ENCODE measurements around the gene MED14.

Gene MED14

GRCh38 chrX:40623665-40624064 is 111.7 kb downstream of the MED14 start:
- no peak overlapping the region for H3K4me3 Mint-ChIP-seq
- peaks cover 3% of the 10 kb centered on the region for H3K9me3 Mint-ChIP-seq
- no peak overlapping the region for H3K27ac Mint-ChIP-seq
- peaks cover 9% of the 10 kb centered on the region for H3K27me3 Mint-ChIP-seq
- peaks cover 31% of the 10 kb centered on the region for H3K36me3 Mint-ChIP-seq (ENCODE audit: low read depth)
- no peaks in the 10 kb centered on the region for H3K4me1 Mint-ChIP-seq (ENCODE audit: low read depth)
- DNase-seq = no peak

GRCh38 chrX:40623139-40623536 is 112.2 kb downstream of the MED14 start, which contains the start of gene MPC1L:
TSS of gene MPC1L (plus strand) at chrX:40623428. CDS start at chrX:40623566, 138 bp downstream.
- Mint-ChIP-seq H3K27me3 (peaks cover 9% of the 10 kb centered on the region), H3K4me3 (no peak within 1 kb of the TSS), H3K36me3 (ENCODE audit: low read depth) (peaks cover 26% of the 10 kb centered on the region), H3K4me1 (ENCODE audit: low read depth) (no peaks in the 10 kb centered on the region), H3K9me3 (peaks cover 3% of the 10 kb centered on the region), H3K27ac (no peak within 1 kb of the TSS)
- no peak for DNase-seq

GRCh38 chrX:40622479-40623138 is 112.7 kb downstream of the MED14 start:
- H3K9me3 Mint-ChIP-seq = peaks cover 3% of the 10 kb centered on the region
- H3K4me3 Mint-ChIP-seq = no peak overlapping the region
- H3K4me1 Mint-ChIP-seq (ENCODE audit: low read depth) = no peaks in the 10 kb centered on the region
- DNase-seq = no peak
- H3K27me3 Mint-ChIP-seq = peaks cover 9% of the 10 kb centered on the region
- peaks cover 21% of the 10 kb centered on the region for H3K36me3 Mint-ChIP-seq (ENCODE audit: low read depth)
- H3K27ac Mint-ChIP-seq = no peak overlapping the region

GRCh38 chrX:40617566-40617965 is 117.8 kb downstream of the MED14 start:
- Mint-ChIP-seq H3K27ac (no peak overlapping the region), H3K27me3 (peaks cover 12% of the 10 kb centered on the region), H3K36me3 (ENCODE audit: low read depth) (no peaks in the 10 kb centered on the region)

GRCh38 chrX:40615976-40616375 is 119.4 kb downstream of the MED14 start:
- H3K36me3 Mint-ChIP-seq (ENCODE audit: low read depth) = no peaks in the 10 kb centered on the region
- no peaks in the 10 kb centered on the region for H3K4me1 Mint-ChIP-seq (ENCODE audit: low read depth)
- H3K9me3 Mint-ChIP-seq = no peaks in the 10 kb centered on the region
- no peak overlapping the region for H3K27ac Mint-ChIP-seq
- no peak for DNase-seq
- peaks cover 9% of the 10 kb centered on the region for H3K27me3 Mint-ChIP-seq
- no peak overlapping the region for H3K4me3 Mint-ChIP-seq

More at GRCh38 chrX:40617566-40617965, 117.8 kb downstream of the MED14 start:
- H3K9me3 Mint-ChIP-seq = no peaks in the 10 kb centered on the region
- no peaks in the 10 kb centered on the region for H3K4me1 Mint-ChIP-seq (ENCODE audit: low read depth)
- H3K4me3 Mint-ChIP-seq = no peak overlapping the region
- DNase-seq = no peak

- H3K36me3 Mint-ChIP-seq (ENCODE audit: low read depth) = no peaks in the 10 kb centered on the region
- peaks cover 16% of the 10 kb centered on the region for H3K27me3 Mint-ChIP-seq
- H3K4me3 Mint-ChIP-seq = no peak overlapping the region
- H3K4me1 Mint-ChIP-seq (ENCODE audit: low read depth) = no peaks in the 10 kb centered on the region
- H3K9me3 Mint-ChIP-seq = no peaks in the 10 kb centered on the region
- DNase-seq = no peak
- H3K27ac Mint-ChIP-seq = no peak overlapping the region
Measured at GRCh38 chrX:40612511-40612910, 122.8 kb downstream of the MED14 start.

GRCh38 chrX:40607381-40607780 is 128.0 kb downstream of the MED14 start:
- Mint-ChIP-seq H3K4me3 (no peak overlapping the region), H3K36me3 (ENCODE audit: low read depth) (peaks cover 20% of the 10 kb centered on the region)

GRCh38 chrX:40603446-40603845 is 131.9 kb downstream of the MED14 start:
- no peak overlapping the region for H3K4me3 Mint-ChIP-seq
- H3K27me3 Mint-ChIP-seq = peaks cover 36% of the 10 kb centered on the region
- H3K36me3 Mint-ChIP-seq (ENCODE audit: low read depth) = peaks cover 46% of the 10 kb centered on the region
- no peak for DNase-seq
- no peak overlapping the region for H3K27ac Mint-ChIP-seq
- no peaks in the 10 kb centered on the region for H3K4me1 Mint-ChIP-seq (ENCODE audit: low read depth)
- no peaks in the 10 kb centered on the region for H3K9me3 Mint-ChIP-seq

More at GRCh38 chrX:40607381-40607780, 128.0 kb downstream of the MED14 start:
- H3K4me1 Mint-ChIP-seq (ENCODE audit: low read depth) = no peaks in the 10 kb centered on the region
- H3K27ac Mint-ChIP-seq = no peak overlapping the region
- no peaks in the 10 kb centered on the region for H3K9me3 Mint-ChIP-seq
- DNase-seq = no peak
- peaks cover 24% of the 10 kb centered on the region for H3K27me3 Mint-ChIP-seq
